Cardiac fibroblast (primary cell): ENCODE data around the gene KLHL30.

Experiments used
- DNase-seq, 2 donors: peaks; one replicate each; pipeline versions ENCODE4 v3.0.0 to v3.0.0-alpha.2; 2010; ENCODE audit warnings: low read depth in 2 of 2
- H3K4me3 ChIP-seq, 2 donors: replicated peaks in 1 of 2; 1 replicate in 1 of 2; 2 replicates in 1 of 2; pipeline ENCODE4 v1.5.1; 2011; ENCODE audit warnings: low read depth in 2 of 2, low read length in 2 of 2, mild to moderate bottlenecking in 2 of 2, moderate library complexity in 1 of 2
- CTCF ChIP-seq: IDR thresholded peaks from one replicate; pipeline ENCODE4 v1.5.1; 2011; ENCODE audit warnings: low read depth, mild to moderate bottlenecking, low read length, inconsistent platforms

The KLHL30 gene

GRCh38 chr2:238102865-238103264, 35.6 kb upstream of the KLHL30 start:
- H3K4me3 ChIP-seq = no peak overlapping the region
- no peak for TF ChIP-seq CTCF

GRCh38 chr2:238103465-238104225, 34.8 kb upstream of the KLHL30 start:
- no peak for DNase-seq
- H3K4me3 ChIP-seq = no peak overlapping the region
- TF ChIP-seq CTCF = no peak

More at GRCh38 chr2:238102865-238103264, 35.6 kb upstream of the KLHL30 start:
- DNase-seq = no peak

- no peak overlapping the region for H3K4me3 ChIP-seq
- TF ChIP-seq CTCF = no peak
- no peak for DNase-seq
These were observed 34.2 kb upstream of the KLHL30 start for GRCh38 chr2:238104226-238104690.

- no peak for TF ChIP-seq CTCF
- no peak for DNase-seq
- H3K4me3 ChIP-seq = no peak overlapping the region
These were observed 33.6 kb upstream of the KLHL30 start for GRCh38 chr2:238104691-238105371.

GRCh38 chr2:238105506-238106338, 32.7 kb upstream of the KLHL30 start:
- no peak for DNase-seq
- TF ChIP-seq CTCF = no peak
- H3K4me3 ChIP-seq = no peak overlapping the region

GRCh38 chr2:238106339-238106697, 32.1 kb upstream of the KLHL30 start:
- H3K4me3 ChIP-seq = no peak overlapping the region
- no peak for DNase-seq
- TF ChIP-seq CTCF = no peak
